ENCODE results near the gene NTSR1. TPM values are rescaled to one million over a fixed set of nuclear protein-coding genes. Genes with fewer than 3 reads are reported as not detected.

Gene NTSR1
- total and polyA plus RNA-seq, 2 donors (not counting 1 experiment from before 2014, with no cell fraction given), result not detected

DNA sequence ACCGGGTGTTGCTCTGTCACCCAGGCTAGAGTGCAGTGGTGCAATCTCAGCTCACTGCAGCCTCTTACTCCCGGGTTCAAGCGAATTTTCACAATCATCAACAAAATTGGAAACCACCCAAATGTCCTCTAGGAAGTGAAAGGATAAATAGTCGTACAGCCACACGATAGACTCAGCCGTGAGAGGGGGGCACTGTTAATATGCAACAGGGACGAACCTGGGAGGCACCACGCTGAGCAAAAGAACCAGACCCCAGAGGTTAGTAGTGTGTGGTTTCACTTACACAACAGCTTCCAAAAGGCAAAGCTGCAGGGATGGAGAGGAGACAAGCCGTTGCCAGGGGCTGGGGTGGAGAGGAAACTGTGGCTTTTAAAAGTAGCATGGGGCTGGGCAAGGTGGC lies 30.1 kb upstream of the NTSR1 start:
- ATAC-seq (ENCODE audit: low read depth) (no peak), DNase-seq (no peak)
- Histone ChIP-seq H4K20me1 (ENCODE audit: control insufficient read depth, insufficient read depth, low read length, poor library complexity, severe bottlenecking) (no peaks in the 10 kb centered on the region), H3K79me2 (ENCODE audit: control insufficient read depth, insufficient read depth, low read length) (no peaks in the 10 kb centered on the region), H3K4me1 (ENCODE audit: control insufficient read depth in 2 of 2, insufficient read depth in 2 of 2, low read length in 2 of 2) (no peaks in the 10 kb centered on the region), H3K27me3 (replicated peaks in 1 of 4; ENCODE audit: control extremely low read depth in 1 of 4, control insufficient read depth in 3 of 4, insufficient read depth in 4 of 4, low read length in 3 of 4) (no peaks in the 10 kb centered on the region), H3K9me3 (ENCODE audit: control extremely low read depth in 1 of 3, control insufficient read depth in 2 of 3, insufficient read depth in 1 of 3, low read length in 2 of 3) (peaks cover 0 to 2% (median 0%) of the 10 kb centered on the region in 3 donors), H3K27ac (ENCODE audit: low read length in 2 of 2) (no peak overlapping the region), H3K9ac (ENCODE audit: low read length) (no peak overlapping the region), H3K4me2 (replicated peaks; ENCODE audit: low read depth, low read length, poor library complexity, severe bottlenecking) (no peak overlapping the region), H2AFZ (ENCODE audit: insufficient read depth, low read depth, low read length, poor library complexity, severe bottlenecking) (no peak overlapping the region), H3K4me3 (ENCODE audit: control extremely low read depth in 1 of 5, extremely low read depth in 1 of 5, insufficient read depth in 1 of 5, low read depth in 2 of 5, low read length in 4 of 5) (no peak overlapping the region), H3K36me3 (replicated peaks in 1 of 2; ENCODE audit: control extremely low read depth in 1 of 2, control insufficient read depth in 1 of 2, extremely low read depth in 1 of 2, insufficient read depth in 2 of 2, low read length in 1 of 2) (no peaks in the 10 kb centered on the region)
- Mint-ChIP-seq H3K27ac (no peak overlapping the region), H3K4me1 (peaks cover 2% of the 10 kb centered on the region), H3K4me3 (no peak overlapping the region), H3K9me3 (ENCODE audit: insufficient read depth) (peaks cover 6% of the 10 kb centered on the region), H3K27me3 (peaks cover 5% of the 10 kb centered on the region)
- POLR2A ChIA-PET, result no interaction called here
- 0% methylated on average over 1 of the region's 9 CpGs for WGBS (ENCODE audit: insufficient coverage)
- TF ChIP-seq, protein P1, sequence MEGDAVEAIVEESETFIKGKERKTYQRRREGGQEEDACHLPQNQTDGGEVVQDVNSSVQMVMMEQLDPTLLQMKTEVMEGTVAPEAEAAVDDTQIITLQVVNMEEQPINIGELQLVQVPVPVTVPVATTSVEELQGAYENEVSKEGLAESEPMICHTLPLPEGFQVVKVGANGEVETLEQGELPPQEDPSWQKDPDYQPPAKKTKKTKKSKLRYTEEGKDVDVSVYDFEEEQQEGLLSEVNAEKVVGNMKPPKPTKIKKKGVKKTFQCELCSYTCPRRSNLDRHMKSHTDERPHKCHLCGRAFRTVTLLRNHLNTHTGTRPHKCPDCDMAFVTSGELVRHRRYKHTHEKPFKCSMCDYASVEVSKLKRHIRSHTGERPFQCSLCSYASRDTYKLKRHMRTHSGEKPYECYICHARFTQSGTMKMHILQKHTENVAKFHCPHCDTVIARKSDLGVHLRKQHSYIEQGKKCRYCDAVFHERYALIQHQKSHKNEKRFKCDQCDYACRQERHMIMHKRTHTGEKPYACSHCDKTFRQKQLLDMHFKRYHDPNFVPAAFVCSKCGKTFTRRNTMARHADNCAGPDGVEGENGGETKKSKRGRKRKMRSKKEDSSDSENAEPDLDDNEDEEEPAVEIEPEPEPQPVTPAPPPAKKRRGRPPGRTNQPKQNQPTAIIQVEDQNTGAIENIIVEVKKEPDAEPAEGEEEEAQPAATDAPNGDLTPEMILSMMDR (IDR thresholded peaks at IDR 0.05), result no peak
- TF ChIP-seq EZH2 (IDR thresholded peaks at IDR 0.05; ENCODE audit: borderline replicate concordance, insufficient read depth, low read depth, low read length, poor library complexity, severe bottlenecking), result no peak
- CTCF ChIA-PET, result interaction anchor here (0.6 to 0.7 kb wide), 2 partner anchors 115 to 127 kb away, joined by 3 read pairs; no protein-coding TSS in a partner anchor
- intact Hi-C loops (cut with micrococcal nuclease), result no loop called here

DNA sequence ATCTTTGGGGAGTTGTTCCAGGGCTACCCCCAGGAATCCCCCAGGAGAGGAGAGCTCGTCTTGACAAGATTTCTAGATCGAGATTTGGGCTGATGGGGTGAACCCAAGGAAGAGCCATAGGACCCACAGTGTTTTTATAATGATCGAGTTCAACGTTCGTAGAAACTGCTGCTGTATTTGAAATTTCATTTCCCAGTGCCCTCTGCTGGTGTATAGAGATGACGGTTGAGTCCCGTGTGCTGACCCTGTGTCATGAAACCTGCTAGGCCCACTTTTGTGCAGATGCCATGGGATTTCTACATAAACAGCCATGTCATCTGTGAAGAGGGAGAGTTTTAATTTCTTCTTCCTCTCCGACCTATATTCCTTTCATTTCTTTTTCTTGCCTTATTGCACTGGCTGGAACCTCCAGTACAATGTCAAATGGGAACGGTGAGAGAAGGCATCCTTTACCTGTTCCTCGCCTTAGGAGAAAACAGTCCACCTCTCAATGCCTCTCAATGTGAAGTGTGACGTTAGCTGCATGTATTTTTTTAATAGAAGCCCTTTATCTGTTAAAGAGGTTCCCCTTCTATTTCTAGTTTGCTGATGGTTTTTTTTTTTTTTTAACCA lies 28.6 kb upstream of the NTSR1 start:
- Mint-ChIP-seq H3K27ac (no peak overlapping the region), H3K9me3 (ENCODE audit: insufficient read depth) (peaks cover 6% of the 10 kb centered on the region), H3K4me1 (peaks cover 2% of the 10 kb centered on the region), H3K4me3 (no peak overlapping the region), H3K27me3 (peaks cover 5% of the 10 kb centered on the region)
- CTCF ChIA-PET, result interaction anchor here (0.9 kb wide), 1 partner anchor 24 kb away, joined by 3 read pairs; no protein-coding TSS in a partner anchor
- Histone ChIP-seq H4K20me1 (ENCODE audit: control insufficient read depth, insufficient read depth, low read length, poor library complexity, severe bottlenecking) (no peaks in the 10 kb centered on the region), H3K9ac (ENCODE audit: low read length) (no peak overlapping the region), H2AFZ (ENCODE audit: insufficient read depth, low read depth, low read length, poor library complexity, severe bottlenecking) (no peak overlapping the region), H3K4me3 (ENCODE audit: control extremely low read depth in 1 of 5, extremely low read depth in 1 of 5, insufficient read depth in 1 of 5, low read depth in 2 of 5, low read length in 4 of 5) (no peak overlapping the region), H3K4me1 (ENCODE audit: control insufficient read depth in 2 of 2, insufficient read depth in 2 of 2, low read length in 2 of 2) (no peaks in the 10 kb centered on the region), H3K36me3 (replicated peaks in 1 of 2; ENCODE audit: control extremely low read depth in 1 of 2, control insufficient read depth in 1 of 2, extremely low read depth in 1 of 2, insufficient read depth in 2 of 2, low read length in 1 of 2) (no peaks in the 10 kb centered on the region), H3K79me2 (ENCODE audit: control insufficient read depth, insufficient read depth, low read length) (no peaks in the 10 kb centered on the region), H3K27me3 (replicated peaks in 1 of 4; ENCODE audit: control extremely low read depth in 1 of 4, control insufficient read depth in 3 of 4, insufficient read depth in 4 of 4, low read length in 3 of 4) (no peaks in the 10 kb centered on the region), H3K4me2 (replicated peaks; ENCODE audit: low read depth, low read length, poor library complexity, severe bottlenecking) (no peak overlapping the region), H3K27ac (ENCODE audit: low read length in 2 of 2) (no peak overlapping the region), H3K9me3 (ENCODE audit: control extremely low read depth in 1 of 3, control insufficient read depth in 2 of 3, insufficient read depth in 1 of 3, low read length in 2 of 3) (peaks cover 0 to 2% (median 0%) of the 10 kb centered on the region in 3 donors)
- intact Hi-C loops (cut with micrococcal nuclease), result no loop called here
- 91% methylated on average over 6 of the region's 11 CpGs for WGBS (ENCODE audit: insufficient coverage)
- DNase-seq, result no peak
- POLR2A ChIA-PET, result no interaction called here
- no peak for TF ChIP-seq EZH2 (IDR thresholded peaks at IDR 0.05; ENCODE audit: borderline replicate concordance, insufficient read depth, low read depth, low read length, poor library complexity, severe bottlenecking)
- TF ChIP-seq, protein P1 (IDR thresholded peaks at IDR 0.05), result no peak
- no peak for ATAC-seq (ENCODE audit: low read depth)

Measured in B cell (primary cell).